ENCODE results near the gene RFX4. TPM values are rescaled to one million over a fixed set of nuclear protein-coding genes. Genes with fewer than 3 reads are reported as not detected.

RFX4 gene
- polyA plus RNA-seq, 2 of the 4 experiments (the other 2 are of a cell fraction): not detected

DNA sequence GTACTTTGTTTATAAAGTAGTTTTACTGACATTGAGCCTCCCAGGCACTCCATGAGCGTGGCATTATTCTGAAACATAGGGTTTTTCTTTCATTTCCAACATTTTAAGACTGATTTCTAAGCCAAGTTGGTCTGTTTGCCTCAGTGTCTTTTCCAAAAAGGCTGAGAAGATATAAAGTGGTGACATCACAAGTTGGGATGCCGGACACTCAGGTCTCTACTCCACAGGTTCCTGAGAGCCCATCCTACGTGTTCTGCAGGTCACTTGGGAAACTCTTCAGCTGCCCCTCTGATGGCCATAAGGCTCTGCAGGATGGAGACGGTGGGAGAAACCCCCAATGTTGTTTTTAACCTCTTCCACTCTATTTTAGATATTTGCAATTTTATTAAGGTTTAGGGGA, 6.0 kb downstream of the RFX4 start:
- DNase-seq (ENCODE audit: low read depth in 1 of 2, low spot score in 1 of 2) (no peak), ATAC-seq (no peak), FAIRE-seq (no peak)
- H3K27ac ChIP-seq: no peak overlapping the region
- TF ChIP-seq, protein P1, sequence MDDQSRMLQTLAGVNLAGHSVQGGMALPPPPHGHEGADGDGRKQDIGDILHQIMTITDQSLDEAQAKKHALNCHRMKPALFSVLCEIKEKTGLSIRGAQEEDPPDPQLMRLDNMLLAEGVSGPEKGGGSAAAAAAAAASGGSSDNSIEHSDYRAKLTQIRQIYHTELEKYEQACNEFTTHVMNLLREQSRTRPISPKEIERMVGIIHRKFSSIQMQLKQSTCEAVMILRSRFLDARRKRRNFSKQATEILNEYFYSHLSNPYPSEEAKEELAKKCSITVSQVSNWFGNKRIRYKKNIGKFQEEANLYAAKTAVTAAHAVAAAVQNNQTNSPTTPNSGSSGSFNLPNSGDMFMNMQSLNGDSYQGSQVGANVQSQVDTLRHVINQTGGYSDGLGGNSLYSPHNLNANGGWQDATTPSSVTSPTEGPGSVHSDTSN (IDR thresholded peaks at IDR 0.05): no peak
- TF ChIP-seq EHMT2 (IDR thresholded peaks at IDR 0.05; ENCODE audit: low read depth) (no peak), CEBPB (IDR thresholded peaks at IDR 0.05) (no peak), ZC3H11A (IDR thresholded peaks at IDR 0.05) (no peak), ZNF302 (CRISPR knock-in tag; IDR thresholded peaks at IDR 0.05) (no peak), PHF8 (IDR thresholded peaks at IDR 0.05; ENCODE audit: borderline replicate concordance, low read depth) (no peak), KDM1A (IDR thresholded peaks at IDR 0.05; ENCODE audit: low read depth) (no peak), RARB (CRISPR knock-in tag; IDR thresholded peaks at IDR 0.05) (no peak), MAZ (IDR thresholded peaks at IDR 0.05; ENCODE audit: borderline replicate concordance, low read depth, low read length) (no peak), RNF2 (IDR thresholded peaks at IDR 0.05; ENCODE audit: borderline replicate concordance, low read depth) (no peak), SREBF2 (IDR thresholded peaks at IDR 0.05) (no peak), HOXB13 (CRISPR knock-in tag; IDR thresholded peaks at IDR 0.05; ENCODE audit: low read depth) (no peak), MYC (IDR thresholded peaks at IDR 0.05; ENCODE audit: borderline replicate concordance, low read length) (no peak), JUNB (IDR thresholded peaks at IDR 0.05) (no peak), NR3C1 (IDR thresholded peaks at IDR 0.05) (no peak), RAD21 (conservative IDR thresholded peaks at IDR 0.05 in 1 of 2, IDR thresholded peaks at IDR 0.05 in 1 of 2) (no peak), NPAS2 (CRISPR knock-in tag; IDR thresholded peaks at IDR 0.05; ENCODE audit: borderline replicate concordance) (no peak)
- TF ChIP-seq, protein P2, sequence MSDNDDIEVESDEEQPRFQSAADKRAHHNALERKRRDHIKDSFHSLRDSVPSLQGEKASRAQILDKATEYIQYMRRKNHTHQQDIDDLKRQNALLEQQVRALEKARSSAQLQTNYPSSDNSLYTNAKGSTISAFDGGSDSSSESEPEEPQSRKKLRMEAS (IDR thresholded peaks at IDR 0.05): no peak
- TF ChIP-seq, protein P3, sequence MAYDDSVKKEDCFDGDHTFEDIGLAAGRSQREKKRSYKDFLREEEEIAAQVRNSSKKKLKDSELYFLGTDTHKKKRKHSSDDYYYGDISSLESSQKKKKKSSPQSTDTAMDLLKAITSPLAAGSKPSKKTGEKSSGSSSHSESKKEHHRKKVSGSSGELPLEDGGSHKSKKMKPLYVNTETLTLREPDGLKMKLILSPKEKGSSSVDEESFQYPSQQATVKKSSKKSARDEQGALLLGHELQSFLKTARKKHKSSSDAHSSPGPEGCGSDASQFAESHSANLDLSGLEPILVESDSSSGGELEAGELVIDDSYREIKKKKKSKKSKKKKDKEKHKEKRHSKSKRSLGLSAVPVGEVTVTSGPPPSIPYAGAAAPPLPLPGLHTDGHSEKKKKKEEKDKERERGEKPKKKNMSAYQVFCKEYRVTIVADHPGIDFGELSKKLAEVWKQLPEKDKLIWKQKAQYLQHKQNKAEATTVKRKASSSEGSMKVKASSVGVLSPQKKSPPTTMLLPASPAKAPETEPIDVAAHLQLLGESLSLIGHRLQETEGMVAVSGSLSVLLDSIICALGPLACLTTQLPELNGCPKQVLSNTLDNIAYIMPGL (CRISPR knock-in tag; IDR thresholded peaks at IDR 0.05; ENCODE audit: borderline replicate concordance): no peak
- ChIA-PET POLR2A (no interaction called here), CTCF (no interaction called here)
- no peak overlapping the region for H3K4me3 ChIP-seq
- H3K4me2 ChIP-seq: no peak overlapping the region
- H3K9me3 ChIP-seq: no peaks in the 10 kb centered on the region
- WGBS (ENCODE audit: missing lambda C conversion rate): 9% methylated on average over 4 of the region's 4 CpGs
- peaks cover 31% of the 10 kb centered on the region for H3K4me1 ChIP-seq

DNA sequence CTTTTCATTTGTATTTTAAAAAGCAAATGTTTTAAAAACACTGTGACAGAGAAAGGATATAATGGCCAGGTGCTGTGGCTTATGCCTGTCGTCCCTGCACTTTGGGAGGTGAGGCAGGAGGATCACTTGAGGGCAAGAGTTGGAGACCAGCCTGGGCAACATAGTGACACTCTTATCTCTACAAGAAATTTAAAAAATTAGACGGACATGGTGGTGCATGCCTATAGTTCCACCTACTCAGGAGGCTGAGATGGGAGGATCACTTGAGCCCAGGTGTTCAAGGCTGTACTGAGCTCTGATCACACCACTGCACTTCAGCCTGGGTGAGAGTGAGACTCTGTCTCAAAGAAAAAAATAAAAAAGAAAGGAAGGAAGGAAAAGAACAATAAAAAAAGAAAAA, 7.8 kb downstream of the RFX4 start:
- H3K9me3 ChIP-seq: no peaks in the 10 kb centered on the region
- no peak for FAIRE-seq
- ATAC-seq: no peak

More for the DNA sequence above, 7.8 kb downstream of the RFX4 start:
- TF ChIP-seq MAZ (IDR thresholded peaks at IDR 0.05; ENCODE audit: borderline replicate concordance, low read depth, low read length) (no peak), MYC (IDR thresholded peaks at IDR 0.05; ENCODE audit: borderline replicate concordance, low read length) (no peak), CHD2 (IDR thresholded peaks at IDR 0.05; ENCODE audit: low read length, partially characterized antibody) (no peak), GATA3 (IDR thresholded peaks at IDR 0.05; ENCODE audit: borderline replicate concordance) (no peak), RCOR1 (IDR thresholded peaks at IDR 0.05; ENCODE audit: low read depth, low read length) (no peak), POLR2A (IDR thresholded peaks at IDR 0.05; ENCODE audit: low read length) (no peak), CBX2 (IDR thresholded peaks at IDR 0.05; ENCODE audit: borderline replicate concordance, low read depth) (no peak), BHLHE40 (IDR thresholded peaks at IDR 0.05; ENCODE audit: low read depth, low read length) (no peak), FOXS1 (CRISPR knock-in tag; IDR thresholded peaks at IDR 0.05) (no peak), RFX5 (IDR thresholded peaks at IDR 0.05) (no peak)
- WGBS (ENCODE audit: missing lambda C conversion rate): 5% methylated on average over 2 of the region's 2 CpGs
- Histone ChIP-seq H3K27ac (no peak overlapping the region), H3K4me2 (no peak overlapping the region), H3K4me1 (peaks cover 15% of the 10 kb centered on the region), H3K4me3 (no peak overlapping the region)
- ChIA-PET POLR2A (no interaction called here), CTCF (no interaction called here)
- DNase-seq (ENCODE audit: low read depth in 1 of 2, low spot score in 1 of 2): no peak

Measured in A549 (cell line).